GM21360 (cell line): ENCODE results near the gene FABP7.
A peak's percentile ranks its signal among the peaks of the same experiment; 100 is the strongest.
"Not testable (repeated sequence)": the region's sequence is repeated elsewhere in the genome, so short reads cannot be mapped to it uniquely, and the experiment has no call there.

ENCODE experiments used
- ATAC-seq: cut with Tn5 transposase; IDR thresholded peaks from one replicate; pipeline ENCODE4 v1.9.1; 2021; ENCODE audit warnings: mild to moderate bottlenecking, moderate library complexity; ENCODE audit not compliant: unreplicated experiment

FABP7 gene

GRCh38 chr6:122779667-122780066 is at the start of gene FABP7:
FABP7 (plus strand) TSS chr6:122779716; CDS start chr6:122779795, 79 bp downstream.
- ATAC-seq, result no peak

DNA sequence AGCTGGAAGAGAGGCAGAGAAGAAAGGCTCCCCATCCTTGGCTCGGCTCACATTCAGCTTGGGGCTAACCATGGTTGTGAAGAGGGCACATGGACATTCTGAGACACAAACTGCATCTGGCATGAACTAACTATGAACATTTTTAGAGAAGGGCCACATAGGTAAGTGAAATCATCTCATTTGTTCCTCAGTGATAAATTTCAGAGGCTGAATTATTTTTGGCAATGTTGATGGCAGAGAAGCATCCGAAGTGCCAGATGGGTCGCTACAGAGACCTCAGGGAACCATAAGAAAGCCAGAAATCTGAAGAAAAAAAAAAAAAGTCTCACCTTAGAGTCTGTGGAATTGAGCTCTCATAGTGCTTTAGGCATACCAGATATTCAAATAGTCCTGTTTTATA is 49.2 kb upstream of the FABP7 start:
- no peak for ATAC-seq

- ATAC-seq, result peak; percentile 54
Measured at GRCh38 chr6:122730775-122731386, 48.6 kb upstream of the FABP7 start.

DNA sequence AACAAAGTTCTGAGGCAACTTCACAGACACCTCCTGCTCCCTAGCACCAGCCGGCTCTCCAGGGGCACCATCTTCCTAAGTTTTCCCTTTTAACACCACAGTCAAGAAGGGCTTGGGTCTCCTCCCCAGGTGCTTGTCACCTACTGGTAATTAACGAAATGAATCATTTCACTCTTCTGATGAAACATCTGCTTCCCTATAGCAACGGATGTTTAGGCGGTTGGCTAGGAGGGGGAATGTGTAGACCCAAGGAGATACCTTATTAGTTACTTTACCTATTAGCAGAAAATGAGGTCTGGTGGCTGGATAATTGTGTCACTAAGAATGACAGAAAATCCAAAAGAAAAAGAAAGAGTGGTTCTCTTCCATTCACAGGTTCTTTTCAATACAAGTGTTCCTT is 46.3 kb upstream of the FABP7 start:
- ATAC-seq, result no peak

DNA sequence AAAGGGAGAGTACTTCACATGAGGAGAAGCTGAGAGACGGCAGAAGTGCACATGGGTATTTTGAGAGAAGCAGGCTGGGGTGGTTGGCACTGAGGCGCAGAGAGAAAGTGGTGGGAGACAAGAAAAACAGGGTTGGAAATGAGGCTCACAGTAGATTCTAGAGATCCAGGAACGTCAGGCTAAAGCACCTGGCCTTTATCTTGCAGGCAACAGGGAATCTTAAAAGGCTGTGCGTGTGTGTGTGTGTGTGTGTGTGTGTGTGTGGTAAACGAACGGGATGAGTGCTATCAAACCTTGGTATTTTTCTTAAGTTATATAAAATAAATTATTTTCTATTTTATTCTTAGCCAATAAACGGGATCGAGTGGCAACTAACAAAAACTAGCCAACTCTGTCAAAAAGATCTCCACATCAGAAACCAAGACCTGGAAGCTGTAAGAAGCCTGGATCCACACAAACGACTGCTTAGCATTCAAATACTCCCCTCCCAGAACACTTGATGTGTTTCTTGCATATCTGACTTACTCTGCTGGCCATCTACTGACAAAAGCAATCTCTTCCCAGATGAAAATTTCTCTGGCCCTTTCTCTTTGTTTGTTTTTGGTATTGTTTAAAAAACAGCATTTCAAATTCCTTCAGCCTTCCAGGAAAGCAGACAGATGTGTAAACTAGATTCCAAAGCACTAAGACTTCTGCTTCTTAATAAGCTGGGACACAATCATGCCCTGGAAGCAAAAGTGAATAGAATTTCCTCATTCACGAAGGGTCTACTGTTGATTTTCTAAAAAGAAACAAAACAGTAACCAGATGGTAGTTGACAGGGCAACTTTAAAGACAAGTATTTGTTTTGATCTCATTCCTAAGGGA is 44.8 kb upstream of the FABP7 start:
- ATAC-seq, result no peak

GRCh38 chr6:122735582-122735981 is 43.9 kb upstream of the FABP7 start:
- ATAC-seq, result no peak

GRCh38 chr6:122736163-122736562 is 43.4 kb upstream of the FABP7 start:
- no peak for ATAC-seq

DNA sequence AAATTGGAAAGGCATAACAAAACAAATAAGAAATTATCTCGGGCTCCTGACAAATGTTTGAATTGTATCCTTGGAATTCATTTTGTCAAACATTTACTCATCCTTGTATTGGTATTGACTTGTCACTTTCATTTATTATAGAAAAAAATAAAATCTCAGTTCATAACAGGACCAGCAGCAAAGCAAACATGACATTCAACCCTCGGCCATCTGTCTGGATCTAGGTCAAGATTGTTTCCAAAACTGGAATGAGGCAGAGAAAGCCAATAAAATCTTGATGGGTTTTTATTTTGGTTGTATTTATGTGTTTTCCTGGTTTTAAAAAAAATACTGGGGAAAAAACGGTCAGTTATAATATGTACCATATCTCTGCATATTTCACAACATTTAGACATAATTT is 42.9 kb upstream of the FABP7 start:
- ATAC-seq, result no peak

- no peak for ATAC-seq
Measured at GRCh38 chr6:122740091-122740490, 39.4 kb upstream of the FABP7 start.

DNA sequence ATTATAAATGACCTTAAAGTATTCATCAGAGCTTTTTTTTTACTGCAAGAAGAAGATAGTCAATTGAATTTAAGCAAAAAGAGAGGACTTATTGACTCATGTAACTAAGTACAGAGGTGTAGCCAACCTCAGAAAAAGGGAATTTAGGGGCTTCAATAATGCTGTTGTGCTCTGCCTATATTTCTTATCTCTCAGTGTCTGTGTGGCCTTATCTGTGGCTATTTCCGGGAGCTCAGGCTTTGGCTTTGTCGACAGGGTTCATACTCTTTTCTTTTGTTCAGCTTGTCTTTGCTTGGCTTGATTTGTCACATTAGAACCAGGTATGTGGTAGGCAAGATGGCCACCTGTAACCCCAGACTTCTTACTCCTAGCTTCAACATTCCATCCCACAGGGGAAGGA is 38.6 kb upstream of the FABP7 start:
- no peak for ATAC-seq

- ATAC-seq, result not testable (repeated sequence)
Measured at GRCh38 chr6:122744247-122744646, 35.3 kb upstream of the FABP7 start.

DNA sequence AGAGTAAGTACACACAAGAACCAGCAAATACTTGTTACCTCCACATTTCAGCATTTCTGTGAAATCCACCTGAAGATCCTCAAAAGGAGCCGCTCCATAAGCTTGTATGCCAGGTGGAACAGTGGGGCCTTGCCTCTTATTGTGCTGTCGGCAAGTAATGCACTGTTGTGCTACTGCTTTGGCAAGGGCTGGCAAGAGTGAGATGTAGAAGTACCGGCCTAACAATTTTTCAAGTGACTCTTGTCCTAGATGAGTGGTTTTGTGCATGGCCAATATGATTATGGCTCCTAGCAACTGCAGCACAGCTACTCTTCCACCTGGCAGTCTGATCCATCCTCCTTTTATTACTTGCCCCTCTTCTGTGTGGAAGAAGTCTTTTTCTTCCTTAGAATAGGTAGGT is 34.7 kb upstream of the FABP7 start:
- ATAC-seq, result not testable (repeated sequence)

DNA sequence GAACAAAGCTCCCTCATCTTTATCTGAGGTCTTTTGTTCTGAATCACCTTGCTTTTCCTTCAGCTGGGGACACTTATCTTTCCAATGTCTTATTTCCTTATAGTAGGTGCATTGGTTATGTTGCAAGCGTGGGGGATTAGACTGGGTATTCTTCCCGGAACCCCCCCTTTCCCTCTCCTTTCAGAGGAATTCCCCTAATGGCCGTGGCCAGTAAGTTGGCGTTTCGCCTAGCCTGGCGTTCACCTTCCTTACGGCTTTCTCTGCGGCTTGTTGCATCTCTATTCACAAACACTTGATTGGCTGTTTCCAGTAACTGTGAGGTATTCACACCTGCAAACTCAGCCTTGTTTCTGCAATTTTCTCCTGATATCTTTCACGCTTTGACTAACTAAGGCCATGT is 32.8 kb upstream of the FABP7 start:
- no peak for ATAC-seq

- ATAC-seq, result no peak
Measured at GRCh38 chr6:122747573-122747972, 31.9 kb upstream of the FABP7 start.

GRCh38 chr6:122748945-122749344 is 30.6 kb upstream of the FABP7 start:
- ATAC-seq, result not testable (repeated sequence)

DNA sequence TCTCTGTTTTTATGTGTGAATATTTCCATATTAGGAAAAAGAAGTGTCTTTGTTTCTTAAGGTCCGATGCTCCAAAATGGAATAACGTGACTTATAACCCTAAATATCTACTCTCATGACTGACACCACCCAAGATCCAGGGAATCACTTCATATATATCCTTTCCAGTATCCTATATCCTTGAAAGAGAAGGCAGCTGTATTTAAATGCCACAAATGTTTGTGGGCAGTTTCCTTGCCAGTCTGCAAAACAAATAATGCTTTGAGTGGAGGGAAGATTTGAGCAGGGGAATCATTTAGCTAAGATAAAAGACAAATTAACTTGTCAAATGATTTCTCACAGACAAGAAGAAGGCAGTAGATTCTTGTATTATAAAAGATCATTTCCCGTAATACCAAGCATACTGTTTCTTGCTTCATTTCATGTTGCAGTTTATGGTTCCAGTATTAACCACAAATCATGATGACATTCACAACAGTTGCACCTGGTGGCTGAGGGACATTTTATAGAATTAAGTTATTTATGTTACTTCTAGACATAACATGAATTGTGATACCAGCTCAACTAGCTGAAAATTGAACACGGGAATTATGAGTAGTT is 30.0 kb upstream of the FABP7 start:
- no peak for ATAC-seq

DNA sequence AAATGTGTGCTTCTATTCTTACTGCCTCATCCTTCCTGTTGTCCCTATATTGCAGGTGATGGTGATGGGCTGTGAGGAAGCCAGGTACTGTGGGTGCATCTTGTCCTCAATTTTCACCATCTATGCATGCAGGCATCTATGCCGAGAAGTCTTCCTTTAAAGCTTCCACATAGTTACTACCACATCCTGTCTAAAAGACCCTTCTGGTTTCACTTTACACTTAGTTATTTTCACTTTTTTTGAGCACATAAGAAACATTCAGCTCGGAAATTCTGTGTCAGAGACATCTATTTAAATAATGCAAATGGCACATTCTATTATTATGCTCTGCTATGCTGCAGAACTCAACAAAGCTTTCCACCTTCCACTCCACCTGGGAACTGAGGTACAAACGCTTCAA is 28.2 kb upstream of the FABP7 start:
- peak; percentile 81 for ATAC-seq

GRCh38 chr6:122752459-122752858 is 27.1 kb upstream of the FABP7 start:
- no peak for ATAC-seq

DNA sequence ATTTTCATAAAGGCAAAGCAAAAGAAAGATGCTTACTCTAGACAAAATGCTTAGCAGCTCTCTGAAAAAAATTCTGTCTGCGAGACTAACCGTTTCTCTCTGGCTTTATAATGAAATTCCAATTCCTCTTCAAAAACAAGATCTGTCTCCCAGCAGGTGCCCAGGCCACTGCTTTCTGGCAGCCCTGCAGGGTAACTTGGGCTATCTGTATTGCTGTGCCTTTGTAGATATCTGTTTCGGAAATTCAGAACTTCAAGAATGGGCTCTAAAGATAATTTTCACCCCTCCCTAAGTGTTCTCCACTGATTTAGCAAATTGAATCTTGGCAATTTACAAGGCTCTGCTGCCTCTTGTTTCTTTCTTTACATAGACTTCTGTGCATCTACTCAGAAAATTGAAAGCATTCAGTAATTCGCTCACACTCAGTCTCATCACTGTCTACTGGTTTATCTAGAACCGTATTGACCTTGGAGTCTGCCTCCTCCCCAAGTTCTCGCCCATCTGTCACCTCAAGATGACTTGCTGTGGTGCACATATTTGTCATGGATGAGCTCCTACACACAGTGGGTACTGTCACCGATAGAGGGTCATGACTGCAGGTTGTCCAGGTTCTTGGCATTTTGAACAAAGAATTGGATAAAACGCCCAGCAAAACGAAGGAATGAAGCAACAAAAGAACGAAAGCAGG is 26.4 kb upstream of the FABP7 start:
- no peak for ATAC-seq

- no peak for ATAC-seq
Measured at GRCh38 chr6:122753688-122754056, 25.8 kb upstream of the FABP7 start.

DNA sequence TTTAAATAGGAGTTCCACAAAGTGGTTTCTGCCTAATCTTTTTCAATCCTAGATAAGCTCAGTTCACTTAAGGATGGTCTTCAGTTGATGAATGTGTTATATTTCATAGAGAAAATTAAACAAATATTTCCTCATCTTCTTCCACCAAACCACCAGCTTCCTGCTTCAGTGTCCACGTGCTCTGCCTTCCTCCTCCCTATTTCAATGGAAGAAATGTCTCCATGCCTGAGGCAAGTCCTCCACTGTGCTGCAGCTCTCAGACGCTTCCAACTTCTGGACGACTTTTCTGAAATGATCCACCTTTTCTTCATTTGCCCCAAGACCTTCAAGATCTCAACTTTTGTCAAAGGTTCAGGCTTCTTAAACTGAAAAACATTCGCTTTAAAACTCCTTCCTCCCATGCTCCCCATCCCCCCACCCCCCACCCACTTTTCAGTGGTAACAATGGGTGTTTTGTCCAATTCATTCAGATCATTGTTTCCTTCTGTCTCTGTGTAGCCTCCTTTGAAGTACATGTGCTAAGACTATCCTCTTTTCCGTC is 25.3 kb upstream of the FABP7 start:
- no peak for ATAC-seq
